NCI-H526 treated with DMSO at 0.1 percent for 48 hours (cell line): ENCODE measurements around the gene CAPNS1.
A peak's percentile ranks its signal among the peaks of the same experiment; 100 is the strongest.
"Not testable (repeated sequence)": the region's sequence is repeated elsewhere in the genome, so short reads cannot be mapped to it uniquely, and the experiment has no call there.

ENCODE experiments used
- DNase-seq: peaks from one replicate; lab custom pipeline; 2025; lab: John Stamatoyannopoulos, UW

The CAPNS1 gene

GRCh38 chr19:36114721-36115452, 25.0 kb upstream of the CAPNS1 start, which contains the start of gene POLR2I:
Gene POLR2I, minus strand, starts transcription at chr19:36114875. Its CDS starts 19 bp downstream, at chr19:36114856.
- DNase-seq, result peak; percentile 100

GRCh38 chr19:36115453-36116343, 24.2 kb upstream of the CAPNS1 start, which contains the start of gene TBCB:
Gene TBCB, plus strand, starts transcription at chr19:36115468. Its CDS starts 93 bp downstream, at chr19:36115561.
- peak; percentile 49 for DNase-seq

- no peak for DNase-seq
Observed at GRCh38 chr19:36116344-36116637, 23.6 kb upstream of the CAPNS1 start.

GRCh38 chr19:36120092-36120983, 19.5 kb upstream of the CAPNS1 start:
- peak; percentile 74 for DNase-seq

- no peak for DNase-seq
Observed at GRCh38 chr19:36120984-36121358, 18.9 kb upstream of the CAPNS1 start.

- no peak for DNase-seq
Observed at GRCh38 chr19:36121486-36122124, 18.3 kb upstream of the CAPNS1 start.

GRCh38 chr19:36125557-36125956, 14.3 kb upstream of the CAPNS1 start:
- DNase-seq, result no peak

- no peak for DNase-seq
Observed at GRCh38 chr19:36128392-36128736, 11.5 kb upstream of the CAPNS1 start.

- DNase-seq, result not testable (repeated sequence)
Observed at GRCh38 chr19:36131221-36131620, 8.6 kb upstream of the CAPNS1 start.

GRCh38 chr19:36134867-36135266, 5.0 kb upstream of the CAPNS1 start:
- DNase-seq, result not testable (repeated sequence)

- no peak for DNase-seq
Observed at GRCh38 chr19:36136964-36137686, 2.7 kb upstream of the CAPNS1 start.

- no peak for DNase-seq
Observed at GRCh38 chr19:36139120-36139472, 770 bp upstream of the CAPNS1 start.

- peak; percentile 66 for DNase-seq
Observed at GRCh38 chr19:36140304-36141038, 605 bp downstream of the CAPNS1 start.

GRCh38 chr19:36141039-36141927, 1.4 kb downstream of the CAPNS1 start:
- peak; percentile 79 for DNase-seq

GRCh38 chr19:36142046-36142445, 2.2 kb downstream of the CAPNS1 start:
- DNase-seq, result no peak

GRCh38 chr19:36142496-36142895, 2.6 kb downstream of the CAPNS1 start:
- no peak for DNase-seq

- no peak for DNase-seq
Observed at GRCh38 chr19:36144624-36145023, 4.8 kb downstream of the CAPNS1 start.

- DNase-seq, result no peak
Observed at GRCh38 chr19:36149673-36150406, 10.0 kb downstream of the CAPNS1 start.

GRCh38 chr19:36150586-36150985, 10.7 kb downstream of the CAPNS1 start:
- no peak for DNase-seq
